ENCODE measurements around the gene TTBK1. TPM values are rescaled to one million over a fixed set of nuclear protein-coding genes. Genes with fewer than 3 reads are reported as not detected.

TTBK1 gene
- total RNA-seq, 1 donor from 2014 or later = 1.7 TPM

- peaks cover 18% of the 10 kb centered on the region for H3K36me3 Mint-ChIP-seq (ENCODE audit: insufficient read depth)
- H3K27ac Mint-ChIP-seq = no peak overlapping the region
These were observed 36.0 kb upstream of the TTBK1 start for GRCh38 chr6:43207286-43207685.

GRCh38 chr6:43211955-43212354 is 31.3 kb upstream of the TTBK1 start:
- no peak overlapping the region for H3K4me3 Mint-ChIP-seq (ENCODE audit: low read depth)
- no peak for DNase-seq (ENCODE audit: low spot score, unreplicated experiment)
- no peaks in the 10 kb centered on the region for H3K9me3 Mint-ChIP-seq (ENCODE audit: low read depth)
- H3K27me3 Mint-ChIP-seq = no peaks in the 10 kb centered on the region
- H3K4me1 Mint-ChIP-seq (ENCODE audit: low read depth) = no peaks in the 10 kb centered on the region
- H3K27ac Mint-ChIP-seq = no peak overlapping the region
- peaks cover 11% of the 10 kb centered on the region for H3K36me3 Mint-ChIP-seq (ENCODE audit: insufficient read depth)
- TF ChIP-seq CTCF (IDR thresholded peaks at IDR 0.05; ENCODE audit: unreplicated experiment) = peak; percentile 28

More at GRCh38 chr6:43207286-43207685, 36.0 kb upstream of the TTBK1 start:
- Mint-ChIP-seq H3K4me1 (ENCODE audit: low read depth) (no peaks in the 10 kb centered on the region), H3K9me3 (ENCODE audit: low read depth) (no peaks in the 10 kb centered on the region), H3K4me3 (ENCODE audit: low read depth) (no peak overlapping the region), H3K27me3 (no peaks in the 10 kb centered on the region)
- TF ChIP-seq CTCF (IDR thresholded peaks at IDR 0.05; ENCODE audit: unreplicated experiment) = no peak
- DNase-seq (ENCODE audit: low spot score, unreplicated experiment) = no peak

- Mint-ChIP-seq H3K4me1 (ENCODE audit: low read depth) (no peaks in the 10 kb centered on the region), H3K27me3 (no peaks in the 10 kb centered on the region), H3K4me3 (ENCODE audit: low read depth) (no peak overlapping the region), H3K9me3 (ENCODE audit: low read depth) (no peaks in the 10 kb centered on the region), H3K27ac (no peak overlapping the region), H3K36me3 (ENCODE audit: insufficient read depth) (peaks cover 11% of the 10 kb centered on the region)
- no peak for DNase-seq (ENCODE audit: low spot score, unreplicated experiment)
- no peak for TF ChIP-seq CTCF (IDR thresholded peaks at IDR 0.05; ENCODE audit: unreplicated experiment)
These were observed 29.9 kb upstream of the TTBK1 start for GRCh38 chr6:43213431-43213830.

GRCh38 chr6:43215066-43215465 is 28.2 kb upstream of the TTBK1 start:
- no peak for TF ChIP-seq CTCF (IDR thresholded peaks at IDR 0.05; ENCODE audit: unreplicated experiment)
- no peak for DNase-seq (ENCODE audit: low spot score, unreplicated experiment)
- no peaks in the 10 kb centered on the region for H3K4me1 Mint-ChIP-seq (ENCODE audit: low read depth)
- no peak overlapping the region for H3K27ac Mint-ChIP-seq
- no peak overlapping the region for H3K4me3 Mint-ChIP-seq (ENCODE audit: low read depth)
- no peaks in the 10 kb centered on the region for H3K27me3 Mint-ChIP-seq
- H3K9me3 Mint-ChIP-seq (ENCODE audit: low read depth) = no peaks in the 10 kb centered on the region
- H3K36me3 Mint-ChIP-seq (ENCODE audit: insufficient read depth) = peaks cover 11% of the 10 kb centered on the region

- TF ChIP-seq CTCF (IDR thresholded peaks at IDR 0.05; ENCODE audit: unreplicated experiment) = no peak
- no peak for DNase-seq (ENCODE audit: low spot score, unreplicated experiment)
- no peaks in the 10 kb centered on the region for H3K9me3 Mint-ChIP-seq (ENCODE audit: low read depth)
- H3K4me3 Mint-ChIP-seq (ENCODE audit: low read depth) = no peak overlapping the region
- no peaks in the 10 kb centered on the region for H3K27me3 Mint-ChIP-seq
- no peak overlapping the region for H3K27ac Mint-ChIP-seq
- no peaks in the 10 kb centered on the region for H3K4me1 Mint-ChIP-seq (ENCODE audit: low read depth)
- H3K36me3 Mint-ChIP-seq (ENCODE audit: insufficient read depth) = peaks cover 13% of the 10 kb centered on the region
These were observed 27.1 kb upstream of the TTBK1 start for GRCh38 chr6:43216200-43216599.

Data from progenitor cell of endocrine pancreas (in vitro differentiated cells).